Panc1 (cell line): ENCODE results near the gene CENPP. TPM values are rescaled to one million over a fixed set of nuclear protein-coding genes. Genes with fewer than 3 reads are reported as not detected.

ENCODE experiments used
- ATAC-seq: fragments of 200-7000 bp; cut with Tn5 transposase; 2 replicates; pipeline ENCODE4 v1.9.1; 2020; ENCODE audit warnings: mild to moderate bottlenecking, moderate library complexity
- BruUV-seq: library from RNA; stranded (reverse); fragments of 400-500 nt; replicated peaks from 2 replicates; lab custom pipeline; 2021; lab: Mats Ljungman, UMichigan
- CTCF ChIA-PET: fragments of 300-600 bp; sonication (Branson Sonifier 250); formaldehyde crosslinking; loops from one replicate; lab custom pipeline; 2022; ENCODE audit warnings: antibody characterized with exemption; lab: Charles Lee
- POLR2A ChIA-PET: fragments of 300-600 bp; sonication (Branson Sonifier 250); formaldehyde crosslinking; loops from one replicate; lab custom pipeline; 2022; ENCODE audit warnings: antibody characterized with exemption; lab: Charles Lee
- DNase-seq: peaks from one replicate; pipeline ENCODE4 v3.0.0-alpha.2; 2010; ENCODE audit warnings: low read depth, low spot score
- H3K27ac ChIP-seq: 2 replicates; pipeline ENCODE4 v1.5.1; 2011; ENCODE audit warnings: mild to moderate bottlenecking, low read length, inconsistent platforms
- H3K27me3 ChIP-seq: fragments of 200-500 bp; sonication (Bioruptor generic); 2 replicates; pipeline ENCODE4 v1.6.0; 2014; ENCODE audit warnings: low read length, inconsistent platforms; ENCODE audit not compliant: control insufficient read depth, insufficient read depth
- H3K36me3 ChIP-seq: fragments of 200-500 bp; sonication (Bioruptor generic); 2 replicates; pipeline ENCODE4 v1.5.1; 2014; ENCODE audit warnings: inconsistent platforms, mild to moderate bottlenecking, low read length, moderate library complexity; ENCODE audit not compliant: control insufficient read depth, insufficient read depth
- H3K4me1 ChIP-seq: 2 replicates; pipeline ENCODE4 v1.5.1; 2011; ENCODE audit warnings: inconsistent platforms, mild to moderate bottlenecking, low read length, moderate library complexity; ENCODE audit not compliant: control insufficient read depth, insufficient read depth
- H3K4me3 ChIP-seq, 2 experiments: 2 replicates each; pipeline ENCODE4 v1.5.1; 2011 to 2012; ENCODE audit warnings: low read depth in 2 of 2, low read length in 2 of 2, mild to moderate bottlenecking in 2 of 2, inconsistent platforms in 1 of 2, moderate library complexity in 1 of 2
- H3K9me3 ChIP-seq: fragments of 200-500 bp; sonication (Bioruptor generic); 2 replicates; pipeline ENCODE4 v1.5.1; 2014; ENCODE audit warnings: low read depth, mild to moderate bottlenecking, inconsistent platforms, low read length, moderate library complexity; ENCODE audit not compliant: control insufficient read depth, insufficient read depth
- CTCF ChIP-seq: fragments of 450-650 bp; IDR thresholded peaks from 2 replicates; pipeline ENCODE4 v1.5.1; 2017; ENCODE audit warnings: mild to moderate bottlenecking
- POLR2AphosphoS5 ChIP-seq: IDR thresholded peaks from 2 replicates; pipeline ENCODE4 v1.6.1; 2012; ENCODE audit warnings: mild to moderate bottlenecking, low read depth, low read length, moderate library complexity
- REST ChIP-seq, 2 experiments: IDR thresholded peaks; 2 replicates each; pipeline ENCODE4 v1.6.1; 2011 to 2012; ENCODE audit warnings: low read depth in 2 of 2, control low read depth in 1 of 2, low read length in 1 of 2, mild to moderate bottlenecking in 1 of 2, moderate library complexity in 1 of 2; ENCODE audit not compliant: insufficient read depth in 1 of 2
- SIN3A ChIP-seq: IDR thresholded peaks from 2 replicates; pipeline ENCODE4 v1.6.1; 2012; ENCODE audit warnings: low read depth, mild to moderate bottlenecking, low read length, moderate library complexity, borderline replicate concordance; ENCODE audit not compliant: insufficient read depth
- TCF7L2 ChIP-seq: IDR thresholded peaks from 2 replicates; pipeline ENCODE4 v1.6.1; 2011; ENCODE audit warnings: mild to moderate bottlenecking, low read depth, low read length, inconsistent platforms
- in situ Hi-C: cut with HindIII; loops from 2 replicates; pipeline ENCODE4 v1.10.0; 2016; ENCODE audit warnings: low sequenced_read_pairs, low pct_unique_long_range_greater_than_20kb
- intact Hi-C: fragments of 100-400 bp; cut with micrococcal nuclease; formaldehyde crosslinking; loops from one replicate; pipeline ENCODE4 v1.10.0; 2022; ENCODE audit not compliant: unreplicated experiment
- total RNA-seq: library from RNA; stranded (reverse); gene quantifications from one replicate; pipeline ENCODE4 v1.2.1, GENCODE V29; 2021; ENCODE audit not compliant: unreplicated experiment

Gene CENPP
- total RNA-seq, 1 experiment from 2014 or later = 6.7 TPM

- intact Hi-C loops (no loop called here), in situ Hi-C loops (no loop called here)
- no peak for DNase-seq
- Histone ChIP-seq H3K4me1 (no peaks in the 10 kb centered on the region), H3K27me3 (no peaks in the 10 kb centered on the region), H3K4me3 (no peak overlapping the region), H3K36me3 (no peaks in the 10 kb centered on the region), H3K9me3 (no peaks in the 10 kb centered on the region), H3K27ac (no peak overlapping the region)
- ChIA-PET POLR2A (interaction anchor here (0.6 kb wide), 1 partner anchor 93 kb away, joined by 3 read pairs; no protein-coding TSS in a partner anchor), CTCF (interaction anchor here (0.5 kb wide), 1 partner anchor 288 kb away, joined by 3 read pairs; no protein-coding TSS in a partner anchor)
- no TSS peak for BruUV-seq
- no peak for ATAC-seq
- no peak for TF ChIP-seq POLR2AphosphoS5
- TF ChIP-seq SIN3A = no peak
- no peak for TF ChIP-seq CTCF
- TF ChIP-seq TCF7L2 = no peak
- no peak for TF ChIP-seq REST (IDR thresholded peaks at IDR 0.05; ENCODE audit: insufficient read depth in 1 of 2, low read depth in 2 of 2, low read length in 1 of 2)
These were observed 99.7 kb downstream of the CENPP start for GRCh38 chr9:92425474-92425873.

- BruUV-seq = no TSS peak
- H3K27me3 ChIP-seq = no peaks in the 10 kb centered on the region
These were observed 100.9 kb downstream of the CENPP start for GRCh38 chr9:92426501-92427145.

More at GRCh38 chr9:92426501-92427145, 100.9 kb downstream of the CENPP start:
- DNase-seq = no peak
- Histone ChIP-seq H3K4me3 (no peak overlapping the region), H3K27ac (no peak overlapping the region), H3K9me3 (no peaks in the 10 kb centered on the region), H3K36me3 (no peaks in the 10 kb centered on the region), H3K4me1 (no peaks in the 10 kb centered on the region)
- no peak for TF ChIP-seq REST (IDR thresholded peaks at IDR 0.05; ENCODE audit: insufficient read depth in 1 of 2, low read depth in 2 of 2, low read length in 1 of 2)
- TF ChIP-seq TCF7L2 = no peak
- TF ChIP-seq CTCF = no peak
- no peak for TF ChIP-seq SIN3A
- TF ChIP-seq POLR2AphosphoS5 = no peak
- intact Hi-C loops = no loop called here
- ATAC-seq = no peak
- in situ Hi-C loops = no loop called here
- ChIA-PET POLR2A (no interaction called here), CTCF (no interaction called here)
